Upper lobe of right lung (tissue), 1 donor: ENCODE results near the gene FBXW9. TPM values are rescaled to one million over a fixed set of nuclear protein-coding genes. Genes with fewer than 3 reads are reported as not detected.
A peak's percentile ranks its signal among the peaks of the same experiment; 100 is the strongest.

ENCODE experiments used
- ATAC-seq: fragments of 200-7000 bp; cut with Tn5 transposase; one replicate; pipeline ENCODE4 v1.9.1; 2020; ENCODE audit warnings: mild to moderate bottlenecking, moderate library complexity
- DNase-seq: peaks from one replicate; pipeline ENCODE4 v3.0.0-alpha.2; 2020
- H3K27ac ChIP-seq: fragments of 200-600 bp; one replicate; pipeline ENCODE4 v1.8.0; 2022
- H3K27me3 ChIP-seq: fragments of 200-600 bp; one replicate; pipeline ENCODE4 v1.8.0; 2022; ENCODE audit warnings: mild to moderate bottlenecking
- H3K36me3 ChIP-seq: fragments of 200-600 bp; one replicate; pipeline ENCODE4 v1.8.0; 2022
- H3K4me1 ChIP-seq: fragments of 200-600 bp; one replicate; pipeline ENCODE4 v1.8.0; 2022
- H3K4me3 ChIP-seq: fragments of 200-600 bp; one replicate; pipeline ENCODE4 v1.8.0; 2022; ENCODE audit warnings: mild to moderate bottlenecking
- H3K9me3 ChIP-seq: fragments of 200-600 bp; one replicate; pipeline ENCODE4 v1.8.0; 2022
- intact Hi-C: fragments of 100-400 bp; cut with DNase I; formaldehyde crosslinking; loops from one replicate; pipeline ENCODE4 v1.11.0; 2022
- total RNA-seq: library from RNA; stranded (reverse); fragmentation: NEBNext Ultra II Directional; extraction: Animal tissue kit (Norgen Biotek cat#: 25700); gene quantifications from one replicate; pipeline ENCODE4 v1.2.1, GENCODE V29; 2021
- TF ChIP-seq, protein P1 (sequence below): fragments of 200-600 bp; IDR thresholded peaks from one replicate; pipeline ENCODE4 v1.8.0; 2022; ENCODE audit warnings: antibody characterized with exemption
- donor health status: DM: no; HTN: yes; CAD: no; lungs with severe emphysema.

FBXW9 gene
- total RNA-seq, 1 donor from 2014 or later = 4.3 TPM

DNA sequence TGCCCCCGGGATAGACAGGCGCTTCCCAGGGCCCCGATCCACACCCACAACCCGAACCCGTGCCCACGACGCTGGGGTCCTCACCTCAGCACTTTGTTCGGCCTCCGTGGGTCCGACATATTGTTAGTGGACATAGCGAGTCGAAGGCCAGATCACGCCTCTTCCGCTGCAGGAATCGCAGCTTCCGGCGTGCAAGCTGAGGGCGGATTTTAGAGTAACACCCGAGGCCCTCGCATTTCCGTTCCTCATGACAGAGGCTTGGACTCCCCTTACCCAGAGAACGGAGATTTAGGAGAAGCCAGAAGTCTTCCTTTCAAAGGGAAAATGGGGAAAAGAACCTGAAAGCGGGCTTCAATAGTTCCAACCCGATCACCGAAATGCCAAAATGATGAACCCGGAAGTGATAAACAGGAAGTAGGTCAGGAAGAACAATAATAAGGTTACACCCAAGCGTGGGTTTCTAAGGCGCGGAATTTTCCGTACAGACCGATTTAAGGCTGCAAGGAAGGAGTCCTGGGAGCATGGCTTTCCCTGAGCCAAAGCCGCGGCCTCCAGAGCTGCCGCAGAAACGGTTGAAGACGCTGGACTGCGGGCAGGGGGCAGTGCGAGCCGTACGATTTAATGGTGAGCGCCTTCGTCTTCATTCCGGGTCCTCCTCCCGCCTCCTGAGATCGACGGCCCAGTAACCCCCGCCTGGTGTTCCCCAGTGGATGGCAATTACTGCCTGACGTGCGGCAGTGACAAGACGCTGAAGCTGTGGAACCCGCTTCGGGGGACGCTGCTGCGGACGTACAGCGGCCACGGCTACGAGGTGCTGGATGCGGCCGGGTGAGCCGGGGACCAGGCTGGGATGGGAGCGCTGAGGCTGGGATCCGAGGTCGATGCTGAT lies 26.9 kb downstream of the FBXW9 start:
- H3K4me3 ChIP-seq = peak overlapping the region; percentile 92
- TF ChIP-seq, protein P1, sequence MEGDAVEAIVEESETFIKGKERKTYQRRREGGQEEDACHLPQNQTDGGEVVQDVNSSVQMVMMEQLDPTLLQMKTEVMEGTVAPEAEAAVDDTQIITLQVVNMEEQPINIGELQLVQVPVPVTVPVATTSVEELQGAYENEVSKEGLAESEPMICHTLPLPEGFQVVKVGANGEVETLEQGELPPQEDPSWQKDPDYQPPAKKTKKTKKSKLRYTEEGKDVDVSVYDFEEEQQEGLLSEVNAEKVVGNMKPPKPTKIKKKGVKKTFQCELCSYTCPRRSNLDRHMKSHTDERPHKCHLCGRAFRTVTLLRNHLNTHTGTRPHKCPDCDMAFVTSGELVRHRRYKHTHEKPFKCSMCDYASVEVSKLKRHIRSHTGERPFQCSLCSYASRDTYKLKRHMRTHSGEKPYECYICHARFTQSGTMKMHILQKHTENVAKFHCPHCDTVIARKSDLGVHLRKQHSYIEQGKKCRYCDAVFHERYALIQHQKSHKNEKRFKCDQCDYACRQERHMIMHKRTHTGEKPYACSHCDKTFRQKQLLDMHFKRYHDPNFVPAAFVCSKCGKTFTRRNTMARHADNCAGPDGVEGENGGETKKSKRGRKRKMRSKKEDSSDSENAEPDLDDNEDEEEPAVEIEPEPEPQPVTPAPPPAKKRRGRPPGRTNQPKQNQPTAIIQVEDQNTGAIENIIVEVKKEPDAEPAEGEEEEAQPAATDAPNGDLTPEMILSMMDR = no peak
- no peaks in the 10 kb centered on the region for H3K27me3 ChIP-seq
- peak; percentile 90 for DNase-seq
- H3K27ac ChIP-seq = peak overlapping the region; percentile 98
- intact Hi-C loops = loop anchor here (10.0 kb wide), 1 partner anchor 105 kb away; no protein-coding TSS in a partner anchor
- H3K4me1 ChIP-seq = peaks cover 37% of the 10 kb centered on the region
- peak; percentile 69 for ATAC-seq
- H3K36me3 ChIP-seq = peaks cover 30% of the 10 kb centered on the region
- H3K9me3 ChIP-seq = no peaks in the 10 kb centered on the region

DNA sequence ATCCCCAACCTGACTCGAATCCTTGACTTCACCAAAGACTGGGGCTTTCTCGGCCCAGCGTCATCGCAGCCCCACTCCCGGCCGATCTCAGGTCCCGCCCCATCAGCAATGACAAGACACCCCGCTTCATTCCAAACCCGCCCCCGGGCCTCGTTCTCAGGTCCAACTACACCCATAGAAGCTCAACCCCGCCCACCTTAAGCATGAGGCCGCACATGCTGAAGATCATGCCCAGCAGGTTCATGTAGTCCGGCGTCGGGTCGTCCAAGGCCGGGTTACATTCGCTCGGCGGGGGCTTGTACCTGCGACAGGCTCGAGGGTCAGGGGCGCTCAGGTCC lies 27.5 kb downstream of the FBXW9 start:
- TF ChIP-seq, protein P1 = no peak
- Histone ChIP-seq H3K27me3 (no peaks in the 10 kb centered on the region), H3K4me1 (peaks cover 37% of the 10 kb centered on the region), H3K4me3 (peak overlapping the region; percentile 92), H3K9me3 (no peaks in the 10 kb centered on the region), H3K27ac (peak overlapping the region; percentile 98), H3K36me3 (peaks cover 28% of the 10 kb centered on the region)
- peak; percentile 77 for DNase-seq
- intact Hi-C loops = no loop called here
- peak; percentile 7 for ATAC-seq

DNA sequence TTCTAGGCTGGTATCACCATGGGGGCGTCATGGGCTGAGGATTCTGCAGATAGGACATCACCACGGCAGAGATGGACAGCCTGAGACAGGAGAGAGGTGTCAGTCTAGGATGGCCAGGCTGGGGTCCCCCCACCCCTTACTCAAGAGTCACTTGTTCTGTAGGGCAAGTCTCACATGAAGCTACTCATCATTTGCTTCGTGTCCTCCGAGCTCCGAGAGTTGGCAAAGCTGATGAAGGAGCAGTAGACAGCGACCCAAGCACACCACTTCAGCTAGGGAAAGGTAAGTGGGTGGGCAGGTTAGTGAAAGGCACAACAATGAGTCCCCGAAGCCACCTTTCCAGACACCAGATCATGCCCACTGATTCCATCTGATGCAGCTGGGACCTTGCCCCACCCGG lies 28.1 kb downstream of the FBXW9 start:
- H3K4me3 ChIP-seq = peak overlapping the region; percentile 92
- peaks cover 37% of the 10 kb centered on the region for H3K4me1 ChIP-seq
- intact Hi-C loops = no loop called here
- TF ChIP-seq, protein P1 = no peak
- peaks cover 28% of the 10 kb centered on the region for H3K36me3 ChIP-seq
- no peaks in the 10 kb centered on the region for H3K27me3 ChIP-seq
- peak overlapping the region; percentile 98 for H3K27ac ChIP-seq
- DNase-seq (no peak), ATAC-seq (no peak)
- no peaks in the 10 kb centered on the region for H3K9me3 ChIP-seq

DNA sequence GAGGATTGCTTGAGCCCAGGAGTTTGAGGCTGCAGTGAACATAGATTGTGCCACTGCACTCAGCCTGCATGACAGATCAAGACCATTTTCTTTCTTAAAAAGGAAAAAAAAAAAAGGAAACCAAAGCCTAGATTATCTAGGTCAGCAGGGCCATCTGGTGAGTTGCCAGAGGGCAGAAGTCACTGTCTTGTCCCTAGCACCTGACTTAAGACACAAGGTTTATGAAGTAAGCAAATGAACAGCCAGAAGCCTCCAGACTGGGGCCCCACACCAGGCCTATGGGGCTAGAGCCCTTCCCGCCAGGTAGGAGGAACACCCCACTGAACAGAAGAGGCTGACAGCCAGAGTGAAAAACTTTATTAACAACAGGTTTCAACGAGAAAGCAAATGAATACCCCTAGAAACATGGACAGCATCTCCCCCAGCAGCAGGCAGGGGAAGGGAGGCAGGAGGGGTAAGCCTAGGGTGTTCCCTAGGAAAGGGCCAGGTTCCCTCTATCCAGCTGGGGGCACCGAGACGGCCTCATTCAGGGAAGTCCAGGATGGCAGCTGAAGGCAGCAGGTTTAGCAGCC lies 28.6 kb downstream of the FBXW9 start:
- Histone ChIP-seq H3K9me3 (no peaks in the 10 kb centered on the region), H3K4me1 (peaks cover 37% of the 10 kb centered on the region), H3K4me3 (peak overlapping the region; percentile 92), H3K36me3 (peaks cover 28% of the 10 kb centered on the region), H3K27me3 (no peaks in the 10 kb centered on the region), H3K27ac (no peak overlapping the region)
- ATAC-seq (no peak), DNase-seq (no peak)
- TF ChIP-seq, protein P1 = no peak
- intact Hi-C loops = no loop called here

DNA sequence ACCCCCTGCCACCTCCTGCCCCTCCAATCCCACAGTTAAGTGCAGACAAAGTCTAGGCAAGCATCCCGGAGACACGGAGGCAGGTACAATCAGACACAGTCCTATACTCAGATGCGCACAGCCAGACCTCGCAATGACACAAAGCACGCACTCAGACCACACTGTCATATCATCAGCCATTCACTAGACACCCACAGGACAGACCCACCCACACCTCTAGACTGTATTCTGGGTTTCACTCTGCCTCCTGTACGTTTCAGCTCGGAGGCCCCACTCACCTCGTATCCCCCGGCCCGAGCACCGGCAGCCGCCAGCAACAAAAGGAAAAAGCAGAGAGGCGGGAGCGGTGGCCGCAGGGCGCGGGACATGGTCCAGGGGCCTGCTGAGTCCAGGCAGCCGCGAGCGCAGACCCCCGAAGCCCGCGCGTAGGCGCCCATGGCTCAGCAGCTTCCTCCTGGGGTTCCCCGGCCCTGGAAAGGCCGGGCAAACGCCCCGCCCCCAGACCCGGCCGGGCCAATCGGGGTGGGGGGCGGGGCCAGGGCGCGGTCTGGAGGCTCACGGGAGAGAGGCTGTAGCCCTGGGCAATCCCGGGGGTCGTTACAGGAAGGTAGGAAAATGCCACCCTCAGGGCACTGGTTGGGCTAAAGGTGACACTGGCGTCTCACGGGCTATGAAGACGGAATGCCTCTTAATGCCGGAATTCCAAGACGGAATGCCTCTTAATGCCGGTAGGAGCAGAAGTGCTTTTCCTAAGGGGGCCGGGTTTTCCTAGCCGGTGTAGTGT lies 30.0 kb downstream of the FBXW9 start, which contains the start of the genes MAN2B1 and WDR83:
Gene MAN2B1, minus strand, starts transcription at position 478 of the 784 bp plus-strand sequence. Its CDS starts 41 bp downstream, at position 437.
Gene WDR83, plus strand, starts transcription at position 543 of the 784 bp plus-strand sequence. CDS start 2,984 bp downstream, outside the sequence.
- ATAC-seq (peak; percentile 87), DNase-seq (peak; percentile 91)
- Histone ChIP-seq H3K27ac (peak within 1 kb of the TSS; percentile 70), H3K36me3 (peaks cover 35% of the 10 kb centered on the region), H3K4me3 (peak within 1 kb of the TSS; percentile 65), H3K4me1 (peaks cover 33% of the 10 kb centered on the region), H3K9me3 (no peaks in the 10 kb centered on the region), H3K27me3 (no peaks in the 10 kb centered on the region)
- intact Hi-C loops = no loop called here
- TF ChIP-seq, protein P1 = no peak
